ENCODE results near the gene TOR4A. TPM values are rescaled to one million over a fixed set of nuclear protein-coding genes. Genes with fewer than 3 reads are reported as not detected.

Gene TOR4A
- total and polyA plus RNA-seq, 7 donors: 3.8 to 33.0 (median 4.3) TPM

GRCh38 chr9:137266585-137267453 is 10.7 kb upstream of the TOR4A start:
- H3K36me3 ChIP-seq: peaks cover 19 to 66% (median 39%) of the 10 kb centered on the region in 4 donors
- intact Hi-C loops (cut with DNase I): no loop called here
- H3K9me3 ChIP-seq: no peaks in the 10 kb centered on the region
- 91% methylated on average over 34 of the region's 34 CpGs for WGBS, 2 donors
- H3K4me1 ChIP-seq: peaks cover 0 to 17% (median 16%) of the 10 kb centered on the region in 4 donors
- no peak overlapping the region for H3K4me3 ChIP-seq
- H3K27me3 ChIP-seq: no peaks in the 10 kb centered on the region
- TF ChIP-seq EP300 (IDR thresholded peaks at IDR 0.05) (no peak), POLR2AphosphoS5 (IDR thresholded peaks at IDR 0.05) (no peak), CTCF (IDR thresholded peaks at IDR 0.05) (no peak), POLR2A (IDR thresholded peaks at IDR 0.05) (no peak)
- no peak overlapping the region for H3K27ac ChIP-seq
- DNase-seq: no peak

- peak overlapping the region in 2 of 4 donors; percentile 4 to 12 for H3K27ac ChIP-seq
- H3K4me3 ChIP-seq: no peak overlapping the region
- H3K36me3 ChIP-seq: peaks cover 30 to 74% (median 50%) of the 10 kb centered on the region in 4 donors
- intact Hi-C loops (cut with DNase I): no loop called here
- no peak for DNase-seq
- 78 to 83% methylated on average over 6 of the region's 6 CpGs for WGBS, 2 donors
- no peaks in the 10 kb centered on the region for H3K9me3 ChIP-seq
- no peaks in the 10 kb centered on the region for H3K27me3 ChIP-seq
- peaks cover 0 to 17% (median 16%) of the 10 kb centered on the region in 4 donors for H3K4me1 ChIP-seq
- no peak for TF ChIP-seq POLR2AphosphoS5 (IDR thresholded peaks at IDR 0.05)
- no peak for TF ChIP-seq EP300 (IDR thresholded peaks at IDR 0.05)
- TF ChIP-seq POLR2A (IDR thresholded peaks at IDR 0.05): no peak
- no peak for TF ChIP-seq CTCF (IDR thresholded peaks at IDR 0.05)
Observed at GRCh38 chr9:137267933-137268355, 9.6 kb upstream of the TOR4A start.

- H3K27ac ChIP-seq: peak overlapping the region; percentile 51 to 66 (median 60)
- H3K27me3 ChIP-seq: no peaks in the 10 kb centered on the region
- H3K4me3 ChIP-seq: no peak overlapping the region
- H3K4me1 ChIP-seq: peaks cover 0 to 17% (median 16%) of the 10 kb centered on the region in 4 donors
- DNase-seq: no peak
- peaks cover 35 to 72% (median 53%) of the 10 kb centered on the region in 4 donors for H3K36me3 ChIP-seq
- intact Hi-C loops (cut with DNase I): no loop called here
- TF ChIP-seq POLR2A (IDR thresholded peaks at IDR 0.05): no peak
- no peak for TF ChIP-seq CTCF (IDR thresholded peaks at IDR 0.05)
- no peak for TF ChIP-seq POLR2AphosphoS5 (IDR thresholded peaks at IDR 0.05)
- no peak for TF ChIP-seq EP300 (IDR thresholded peaks at IDR 0.05)
- WGBS, 2 donors: 72 to 75% methylated on average over 19 of the region's 19 CpGs
- no peaks in the 10 kb centered on the region for H3K9me3 ChIP-seq
Observed at GRCh38 chr9:137268538-137269201, 8.9 kb upstream of the TOR4A start.

GRCh38 chr9:137269231-137269772 is 8.2 kb upstream of the TOR4A start:
- Histone ChIP-seq H3K4me3 (no peak overlapping the region), H3K27ac (peak overlapping the region; percentile 51 to 66 (median 60)), H3K27me3 (peaks cover 0 to 6% (median 0%) of the 10 kb centered on the region in 3 donors), H3K36me3 (peaks cover 35 to 72% (median 47%) of the 10 kb centered on the region in 4 donors), H3K9me3 (no peaks in the 10 kb centered on the region), H3K4me1 (peaks cover 0 to 17% (median 16%) of the 10 kb centered on the region in 4 donors)
- DNase-seq: peak; percentile 79
- intact Hi-C loops (cut with DNase I): no loop called here
- TF ChIP-seq EP300 (IDR thresholded peaks at IDR 0.05) (peak in 1 of 4 donors; percentile 33), POLR2AphosphoS5 (IDR thresholded peaks at IDR 0.05) (peak in 3 of 4 donors; percentile 19 to 37 (median 22)), CTCF (IDR thresholded peaks at IDR 0.05) (no peak)
- 23 to 53% methylated on average over 17 of the region's 17 CpGs for WGBS, 2 donors
